Endothelial cell (in vitro differentiated cells): ENCODE measurements around the gene RRM1. TPM values are rescaled to one million over a fixed set of nuclear protein-coding genes. Genes with fewer than 3 reads are reported as not detected.
A peak's percentile ranks its signal among the peaks of the same experiment; 100 is the strongest.

ENCODE experiments used
- DNase-seq: peaks from one replicate; pipeline ENCODE4 v3.0.0; 2021; ENCODE audit warnings: low spot score
- H3K27ac Mint-ChIP-seq: one replicate; pipeline ENCODE4 v1.8.0; 2021; ENCODE audit warnings: mixed read lengths, inconsistent platforms; ENCODE audit not compliant: unreplicated experiment
- H3K27me3 Mint-ChIP-seq: one replicate; pipeline ENCODE4 v1.8.0; 2021; ENCODE audit warnings: mild to moderate bottlenecking, moderate library complexity, mixed read lengths, inconsistent platforms; ENCODE audit not compliant: unreplicated experiment
- H3K36me3 Mint-ChIP-seq: one replicate; pipeline ENCODE4 v1.8.0; 2021; ENCODE audit warnings: mild to moderate bottlenecking, low read depth, mixed read lengths, inconsistent platforms; ENCODE audit not compliant: unreplicated experiment
- H3K4me1 Mint-ChIP-seq: one replicate; pipeline ENCODE4 v1.8.0; 2021; ENCODE audit warnings: mild to moderate bottlenecking, mixed read lengths, inconsistent platforms; ENCODE audit not compliant: unreplicated experiment
- H3K4me3 Mint-ChIP-seq: one replicate; pipeline ENCODE4 v1.8.0; 2021; ENCODE audit warnings: mild to moderate bottlenecking, mixed read lengths, inconsistent platforms; ENCODE audit not compliant: unreplicated experiment
- H3K9me3 Mint-ChIP-seq: one replicate; pipeline ENCODE4 v1.8.0; 2021; ENCODE audit warnings: mixed read lengths, inconsistent platforms; ENCODE audit not compliant: unreplicated experiment
- CTCF ChIP-seq: fragments of 200-600 bp; sonication (generic); IDR thresholded peaks from one replicate; pipeline ENCODE4 v1.5.0; 2021; ENCODE audit warnings: antibody characterized with exemption; ENCODE audit not compliant: unreplicated experiment
- total RNA-seq: library from RNA; stranded (reverse); fragmentation: NEBNext Ultra II Directional; extraction: Animal tissue kit (Norgen Biotek cat#: 25700); gene quantifications from one replicate; pipeline ENCODE4 v1.2.1, GENCODE V29; 2021; ENCODE audit not compliant: unreplicated experiment

The RRM1 gene
- total RNA-seq, 1 donor from 2014 or later: 48.0 TPM

GRCh38 chr11:4074266-4074665 is 20.3 kb upstream of the RRM1 start:
- no peak for DNase-seq
- peaks cover 5% of the 10 kb centered on the region for H3K36me3 Mint-ChIP-seq
- TF ChIP-seq CTCF: no peak
- H3K4me3 Mint-ChIP-seq: peak overlapping the region; percentile 33
- no peaks in the 10 kb centered on the region for H3K9me3 Mint-ChIP-seq
- peaks cover 1% of the 10 kb centered on the region for H3K27me3 Mint-ChIP-seq
- H3K27ac Mint-ChIP-seq: no peak overlapping the region
- H3K4me1 Mint-ChIP-seq: peaks cover 11% of the 10 kb centered on the region

- H3K27ac Mint-ChIP-seq: no peak overlapping the region
- H3K4me3 Mint-ChIP-seq: no peak overlapping the region
- H3K9me3 Mint-ChIP-seq: no peaks in the 10 kb centered on the region
- peaks cover 11% of the 10 kb centered on the region for H3K4me1 Mint-ChIP-seq
- no peak for TF ChIP-seq CTCF
- H3K27me3 Mint-ChIP-seq: peaks cover 1% of the 10 kb centered on the region
- H3K36me3 Mint-ChIP-seq: peaks cover 5% of the 10 kb centered on the region
- DNase-seq: no peak
These were observed 17.8 kb upstream of the RRM1 start for GRCh38 chr11:4076774-4077173.

- Mint-ChIP-seq H3K4me1 (peaks cover 14% of the 10 kb centered on the region), H3K4me3 (no peak overlapping the region)
- no peak for DNase-seq
These were observed 11.4 kb upstream of the RRM1 start for GRCh38 chr11:4083198-4083597.

GRCh38 chr11:4084406-4085125 is 10.0 kb upstream of the RRM1 start:
- Mint-ChIP-seq H3K27ac (no peak overlapping the region), H3K27me3 (no peaks in the 10 kb centered on the region), H3K4me3 (peak overlapping the region; percentile 23), H3K36me3 (peaks cover 21% of the 10 kb centered on the region), H3K9me3 (no peaks in the 10 kb centered on the region), H3K4me1 (peaks cover 14% of the 10 kb centered on the region)
- no peak for DNase-seq
- no peak for TF ChIP-seq CTCF

More at GRCh38 chr11:4083198-4083597, 11.4 kb upstream of the RRM1 start:
- Mint-ChIP-seq H3K27me3 (no peaks in the 10 kb centered on the region), H3K27ac (no peak overlapping the region), H3K36me3 (peaks cover 21% of the 10 kb centered on the region), H3K9me3 (no peaks in the 10 kb centered on the region)
- no peak for TF ChIP-seq CTCF

- H3K36me3 Mint-ChIP-seq: peaks cover 27% of the 10 kb centered on the region
- TF ChIP-seq CTCF: no peak
- H3K4me1 Mint-ChIP-seq: peaks cover 19% of the 10 kb centered on the region
- H3K4me3 Mint-ChIP-seq: no peak overlapping the region
- DNase-seq: no peak
- H3K27me3 Mint-ChIP-seq: no peaks in the 10 kb centered on the region
- H3K27ac Mint-ChIP-seq: no peak overlapping the region
- no peaks in the 10 kb centered on the region for H3K9me3 Mint-ChIP-seq
These were observed 9.0 kb upstream of the RRM1 start for GRCh38 chr11:4085575-4085974.
